ENCODE data around the gene PLEKHG4B.

GRCh38 chr5:107526-107925 lies 15.6 kb downstream of the PLEKHG4B start:
- TF ChIP-seq POLR2AphosphoS5 (IDR thresholded peaks at IDR 0.05; ENCODE audit: low read depth, low read length) (no peak), EZH2 (IDR thresholded peaks at IDR 0.05) (no peak), ATF3 (IDR thresholded peaks at IDR 0.05) (no peak), POLR2A (IDR thresholded peaks at IDR 0.05; ENCODE audit: borderline replicate concordance, extremely low read depth, insufficient read depth, insufficient read length) (no peak), RAD21 (IDR thresholded peaks at IDR 0.05; ENCODE audit: low read depth) (no peak), CTCF (IDR thresholded peaks at IDR 0.05 in 2 of 3, conservative IDR thresholded peaks at IDR 0.05 in 1 of 3; ENCODE audit: borderline replicate concordance in 1 of 3, insufficient read depth in 1 of 3, low read depth in 2 of 3, low read length in 2 of 3) (no peak), EZH2phosphoT487 (IDR thresholded peaks at IDR 0.05; ENCODE audit: borderline replicate concordance) (no peak), ELF1 (IDR thresholded peaks at IDR 0.05; ENCODE audit: borderline replicate concordance, low read depth) (no peak), MAX (IDR thresholded peaks at IDR 0.05) (no peak), SP1 (IDR thresholded peaks at IDR 0.05; ENCODE audit: low read depth) (no peak), CBX3 (IDR thresholded peaks at IDR 0.05; ENCODE audit: low read depth) (no peak), SIN3A (IDR thresholded peaks at IDR 0.05; ENCODE audit: low read depth) (no peak), YY1 (IDR thresholded peaks at IDR 0.05; ENCODE audit: extremely low read depth, insufficient replicate concordance, low read depth, low read length) (no peak), REST (IDR thresholded peaks at IDR 0.05; ENCODE audit: low read depth) (no peak)

All from HCT116 (cell line).